HG02759 (cell line): ENCODE measurements around the gene SIN3B.
"Not testable (repeated sequence)": the region's sequence is repeated elsewhere in the genome, so short reads cannot be mapped to it uniquely, and the experiment has no call there.

ENCODE experiments used
- ATAC-seq: cut with Tn5 transposase; IDR thresholded peaks from one replicate; pipeline ENCODE4 v1.9.1; 2021; ENCODE audit warnings: mild to moderate bottlenecking, moderate library complexity; ENCODE audit not compliant: unreplicated experiment

Gene SIN3B

GRCh38 chr19:16862826-16863415, 33.7 kb downstream of the SIN3B start:
- ATAC-seq: no peak

GRCh38 chr19:16867211-16867610, 38.0 kb downstream of the SIN3B start:
- no peak for ATAC-seq

GRCh38 chr19:16868423-16869130, 39.4 kb downstream of the SIN3B start:
- ATAC-seq: no peak

- ATAC-seq: no peak
These were observed 40.3 kb downstream of the SIN3B start for GRCh38 chr19:16869331-16869972.

- ATAC-seq: no peak
These were observed 42.7 kb downstream of the SIN3B start for GRCh38 chr19:16871871-16872270.

- ATAC-seq: no peak
These were observed 43.5 kb downstream of the SIN3B start for GRCh38 chr19:16872728-16873127.

GRCh38 chr19:16873594-16873993, 44.4 kb downstream of the SIN3B start:
- no peak for ATAC-seq

GRCh38 chr19:16874250-16874977, 45.2 kb downstream of the SIN3B start:
- ATAC-seq: no peak

GRCh38 chr19:16874978-16875299, 45.7 kb downstream of the SIN3B start:
- not testable (repeated sequence) for ATAC-seq

- ATAC-seq: no peak
These were observed 46.7 kb downstream of the SIN3B start for GRCh38 chr19:16875584-16876555.

- no peak for ATAC-seq
These were observed 47.7 kb downstream of the SIN3B start for GRCh38 chr19:16876904-16877361.

GRCh38 chr19:16877581-16877980, 48.4 kb downstream of the SIN3B start:
- no peak for ATAC-seq

- ATAC-seq: no peak
These were observed 49.2 kb downstream of the SIN3B start for GRCh38 chr19:16878181-16878965.

- ATAC-seq: no peak
These were observed 51.8 kb downstream of the SIN3B start for GRCh38 chr19:16880884-16881554.

GRCh38 chr19:16882146-16882545, 52.9 kb downstream of the SIN3B start:
- no peak for ATAC-seq

- no peak for ATAC-seq
These were observed 54.3 kb downstream of the SIN3B start for GRCh38 chr19:16883522-16883921.

- no peak for ATAC-seq
These were observed 56.0 kb downstream of the SIN3B start for GRCh38 chr19:16885166-16885565.

GRCh38 chr19:16886305-16886880, 57.2 kb downstream of the SIN3B start:
- no peak for ATAC-seq
